Measurements from ENCODE around the gene ZFAND6. TPM values are rescaled to one million over a fixed set of nuclear protein-coding genes. Genes with fewer than 3 reads are reported as not detected.

ZFAND6 gene
- polyA plus RNA-seq, 3 donors: 41.6 to 106 (median 99.6) TPM

DNA sequence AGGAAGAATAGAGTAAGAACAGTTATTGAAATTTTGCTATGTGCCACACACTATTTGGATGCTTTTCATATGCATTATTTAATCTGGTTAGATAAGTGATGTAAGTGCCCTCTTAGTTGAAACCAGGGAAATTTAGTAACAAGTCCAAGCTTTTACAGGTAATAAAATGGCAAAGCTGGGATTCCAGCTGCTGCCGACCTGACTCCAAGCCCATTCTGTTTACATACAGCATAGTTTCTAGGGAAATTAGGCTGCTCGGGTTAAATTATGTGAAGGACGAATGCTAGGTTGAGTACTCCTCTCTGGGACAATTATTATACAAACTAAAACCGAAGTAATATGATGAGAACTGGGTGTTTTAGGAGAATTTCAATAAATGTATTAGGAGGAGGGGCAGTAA is 54.6 kb downstream of the ZFAND6 start:
- peaks cover 63% of the 10 kb centered on the region for H3K79me2 ChIP-seq (ENCODE audit: insufficient read depth, low read length)
- no peak overlapping the region for H3K4me3 ChIP-seq (replicated peaks in 1 of 3; ENCODE audit: low read depth in 2 of 3, low read length in 3 of 3)
- H4K20me1 ChIP-seq (ENCODE audit: insufficient read depth, low read length): peaks cover 98% of the 10 kb centered on the region
- H3K4me1 Mint-ChIP-seq: peaks cover 9% of the 10 kb centered on the region
- H2AFZ ChIP-seq (ENCODE audit: insufficient read depth, low read depth, low read length, poor library complexity, severe bottlenecking): no peak overlapping the region
- peaks cover 0 to 2% (median 0%) of the 10 kb centered on the region in 3 donors for H3K27me3 Mint-ChIP-seq (ENCODE audit: low read depth in 3 of 3)
- WGBS (ENCODE audit: insufficient coverage): no CpG with 5 or more reads among the region's 4 CpGs
- intact Hi-C loops (cut with micrococcal nuclease): no loop called here
- H3K36me3 Mint-ChIP-seq: peaks cover 3 to 7% of the 10 kb centered on the region in 2 donors
- no peak overlapping the region for H3K27ac ChIP-seq (ENCODE audit: low read depth in 1 of 2, low read length in 2 of 2)
- no peak for DNase-seq
- H3K9ac ChIP-seq (ENCODE audit: insufficient read depth, low read length, poor library complexity, severe bottlenecking): no peak overlapping the region
- no peak overlapping the region for H3K4me3 Mint-ChIP-seq
- no peaks in the 10 kb centered on the region for H3K4me1 ChIP-seq (ENCODE audit: control insufficient read depth in 1 of 2, insufficient read depth in 2 of 2, low read length in 2 of 2)
- no peaks in the 10 kb centered on the region for H3K27me3 ChIP-seq (ENCODE audit: control insufficient read depth in 2 of 2, insufficient read depth in 2 of 2, low read length in 2 of 2)
- H3K36me3 ChIP-seq (replicated peaks in 1 of 2; ENCODE audit: control insufficient read depth in 1 of 2, insufficient read depth in 2 of 2, low read length in 2 of 2): no peaks in the 10 kb centered on the region
- H3K27ac Mint-ChIP-seq: no peak overlapping the region
- H3K4me2 ChIP-seq (replicated peaks; ENCODE audit: extremely low read depth, low read length, poor library complexity, severe bottlenecking): no peak overlapping the region
- H3K9me3 Mint-ChIP-seq: no peaks in the 10 kb centered on the region
- H3K9me3 ChIP-seq (replicated peaks in 1 of 2; ENCODE audit: control insufficient read depth in 1 of 2, insufficient read depth in 1 of 2, low read length in 2 of 2): no peaks in the 10 kb centered on the region
- TF ChIP-seq, protein P1, sequence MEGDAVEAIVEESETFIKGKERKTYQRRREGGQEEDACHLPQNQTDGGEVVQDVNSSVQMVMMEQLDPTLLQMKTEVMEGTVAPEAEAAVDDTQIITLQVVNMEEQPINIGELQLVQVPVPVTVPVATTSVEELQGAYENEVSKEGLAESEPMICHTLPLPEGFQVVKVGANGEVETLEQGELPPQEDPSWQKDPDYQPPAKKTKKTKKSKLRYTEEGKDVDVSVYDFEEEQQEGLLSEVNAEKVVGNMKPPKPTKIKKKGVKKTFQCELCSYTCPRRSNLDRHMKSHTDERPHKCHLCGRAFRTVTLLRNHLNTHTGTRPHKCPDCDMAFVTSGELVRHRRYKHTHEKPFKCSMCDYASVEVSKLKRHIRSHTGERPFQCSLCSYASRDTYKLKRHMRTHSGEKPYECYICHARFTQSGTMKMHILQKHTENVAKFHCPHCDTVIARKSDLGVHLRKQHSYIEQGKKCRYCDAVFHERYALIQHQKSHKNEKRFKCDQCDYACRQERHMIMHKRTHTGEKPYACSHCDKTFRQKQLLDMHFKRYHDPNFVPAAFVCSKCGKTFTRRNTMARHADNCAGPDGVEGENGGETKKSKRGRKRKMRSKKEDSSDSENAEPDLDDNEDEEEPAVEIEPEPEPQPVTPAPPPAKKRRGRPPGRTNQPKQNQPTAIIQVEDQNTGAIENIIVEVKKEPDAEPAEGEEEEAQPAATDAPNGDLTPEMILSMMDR (IDR thresholded peaks at IDR 0.05): no peak

DNA sequence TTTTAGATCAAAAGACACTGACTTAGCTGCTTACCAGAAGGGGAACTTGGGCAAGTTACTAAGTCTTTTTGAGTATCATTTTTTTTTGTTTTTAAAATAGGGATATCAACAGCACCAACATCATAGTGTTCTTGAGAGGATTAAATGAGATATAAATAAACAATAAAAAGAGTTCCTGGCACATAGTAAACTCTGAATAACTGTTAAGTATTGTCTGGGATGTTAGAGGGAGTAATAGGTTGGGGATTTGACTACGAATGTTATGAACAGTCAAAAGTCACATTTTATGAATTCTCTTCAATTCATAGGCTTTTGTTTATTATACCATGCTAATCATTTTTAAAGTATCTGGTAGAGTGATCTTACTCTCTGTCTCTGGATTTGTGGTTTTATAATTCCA is 55.5 kb downstream of the ZFAND6 start:
- peaks cover 0 to under 1% of the 10 kb centered on the region in 2 donors for H3K36me3 ChIP-seq (replicated peaks in 1 of 2; ENCODE audit: control insufficient read depth in 1 of 2, insufficient read depth in 2 of 2, low read length in 2 of 2)
- Mint-ChIP-seq H3K27ac (peak overlapping the region in 1 of 7 donors; percentile 57), H3K27me3 (ENCODE audit: low read depth in 3 of 3) (peaks cover 0 to 2% (median 0%) of the 10 kb centered on the region in 3 donors), H3K4me1 (peaks cover 9% of the 10 kb centered on the region), H3K36me3 (peaks cover 3 to 7% of the 10 kb centered on the region in 2 donors), H3K4me3 (no peak overlapping the region), H3K9me3 (no peaks in the 10 kb centered on the region)
- H3K4me2 ChIP-seq (replicated peaks; ENCODE audit: extremely low read depth, low read length, poor library complexity, severe bottlenecking): no peak overlapping the region
- DNase-seq: no peak
- H4K20me1 ChIP-seq (ENCODE audit: insufficient read depth, low read length): peaks cover 98% of the 10 kb centered on the region
- no peaks in the 10 kb centered on the region for H3K4me1 ChIP-seq (ENCODE audit: control insufficient read depth in 1 of 2, insufficient read depth in 2 of 2, low read length in 2 of 2)
- WGBS (ENCODE audit: insufficient coverage): no CpG with 5 or more reads among the region's 1 CpG
- no peaks in the 10 kb centered on the region for H3K9me3 ChIP-seq (replicated peaks in 1 of 2; ENCODE audit: control insufficient read depth in 1 of 2, insufficient read depth in 1 of 2, low read length in 2 of 2)
- no peak overlapping the region for H2AFZ ChIP-seq (ENCODE audit: insufficient read depth, low read depth, low read length, poor library complexity, severe bottlenecking)
- intact Hi-C loops (cut with micrococcal nuclease): no loop called here
- peaks cover 59% of the 10 kb centered on the region for H3K79me2 ChIP-seq (ENCODE audit: insufficient read depth, low read length)
- no peaks in the 10 kb centered on the region for H3K27me3 ChIP-seq (ENCODE audit: control insufficient read depth in 2 of 2, insufficient read depth in 2 of 2, low read length in 2 of 2)
- H3K27ac ChIP-seq (ENCODE audit: low read depth in 1 of 2, low read length in 2 of 2): no peak overlapping the region
- H3K4me3 ChIP-seq (replicated peaks in 1 of 3; ENCODE audit: low read depth in 2 of 3, low read length in 3 of 3): no peak overlapping the region
- TF ChIP-seq, protein P1 (IDR thresholded peaks at IDR 0.05): no peak
- H3K9ac ChIP-seq (ENCODE audit: insufficient read depth, low read length, poor library complexity, severe bottlenecking): no peak overlapping the region

Data from CD14-positive monocyte (primary cell).